ENCODE results near the gene STEAP2.

Gene STEAP2

DNA sequence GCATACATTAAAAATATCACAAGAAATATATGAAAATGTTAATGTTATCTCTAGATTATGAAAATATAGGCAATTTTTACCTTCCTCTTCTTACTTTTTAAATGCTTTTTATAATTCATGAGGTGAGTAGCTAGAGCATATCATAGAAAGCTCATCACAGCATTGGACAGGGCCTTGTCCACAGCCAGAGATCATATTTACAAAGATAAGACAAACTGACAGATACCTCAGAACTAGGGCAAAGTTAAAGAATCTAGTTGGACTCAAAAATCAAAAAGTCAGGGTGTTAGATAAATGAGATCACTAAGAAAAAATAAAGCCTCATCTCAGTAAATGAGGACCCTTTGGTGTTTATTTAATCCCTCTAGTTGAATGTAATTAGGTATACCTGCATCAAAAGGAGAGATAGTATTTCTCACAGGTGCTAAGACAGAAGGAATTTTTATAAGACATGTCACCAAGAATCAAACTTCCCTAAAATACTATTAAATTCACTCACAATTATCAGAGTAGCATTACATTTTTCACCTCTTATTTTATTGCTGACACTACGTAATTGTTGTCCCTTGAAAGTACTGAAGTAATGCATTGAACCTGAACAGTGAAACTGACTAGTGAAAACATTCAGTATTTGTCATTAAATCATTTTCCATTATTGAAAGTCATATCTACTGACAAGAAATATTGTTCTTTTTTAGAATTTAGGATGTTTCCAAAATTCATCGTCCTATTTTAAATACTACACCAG is 59.1 kb downstream of the STEAP2 start:
- DNase-seq (ENCODE audit: low read depth in 2 of 2) = no peak

GRCh38 chr7:90271753-90272152 is 60.2 kb downstream of the STEAP2 start:
- DNase-seq (ENCODE audit: low read depth in 2 of 2) = no peak

DNA sequence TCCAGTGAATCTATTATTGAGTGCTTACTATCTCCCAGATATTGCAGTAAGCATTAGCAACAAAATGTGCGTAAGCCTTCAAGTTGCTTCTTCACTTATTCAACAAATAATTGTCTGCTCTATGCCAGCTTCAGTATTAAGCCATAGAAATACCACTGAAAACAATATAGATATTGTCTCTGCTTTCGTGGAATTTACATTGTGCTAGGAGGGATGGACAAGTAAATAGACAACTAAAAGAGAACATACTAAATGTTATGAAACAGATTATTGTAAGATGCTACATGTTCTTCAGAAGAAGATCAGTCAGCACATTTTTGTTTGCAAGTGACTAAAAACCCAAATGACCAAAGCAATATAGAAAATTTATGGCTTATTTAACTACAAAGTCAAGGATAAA is 60.7 kb downstream of the STEAP2 start:
- DNase-seq (ENCODE audit: low read depth in 2 of 2) = no peak

DNA sequence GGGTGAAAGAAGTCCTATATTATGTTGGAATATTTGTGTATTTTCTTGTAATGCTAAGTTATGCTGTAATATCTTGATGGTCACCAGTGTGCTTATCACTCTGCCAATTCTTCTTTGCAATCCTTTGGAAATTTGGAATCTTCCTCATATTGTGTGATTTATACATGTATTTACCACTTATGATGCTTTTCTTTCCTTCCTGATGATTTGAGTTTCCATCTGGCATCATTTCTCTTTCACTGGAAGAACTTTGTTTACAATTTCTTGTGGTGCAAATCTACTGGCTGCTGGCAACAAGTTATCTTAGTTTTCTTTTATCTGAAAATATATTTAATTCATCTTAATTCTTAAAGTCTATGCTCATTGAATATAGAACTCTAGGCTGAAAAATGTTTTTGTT is 62.6 kb downstream of the STEAP2 start:
- no peak for DNase-seq (ENCODE audit: low read depth in 2 of 2)

- DNase-seq (ENCODE audit: low read depth in 2 of 2) = no peak
These were observed 64.6 kb downstream of the STEAP2 start for GRCh38 chr7:90276033-90276728.
